PFSK-1 (cell line): ENCODE results near the gene RPL35.

Experiments
- FOXP2 ChIP-seq: optimal IDR thresholded peaks from 2 replicates; pipeline ENCODE3; 2011; ENCODE audit warnings: borderline replicate concordance, control low read depth, inconsistent platforms; ENCODE audit not compliant: insufficient read depth; ENCODE audit errors: extremely low read length, extremely low read depth
- POLR2AphosphoS5 ChIP-seq: IDR thresholded peaks from 2 replicates; pipeline ENCODE4 v1.6.1; 2012; ENCODE audit warnings: low read depth, mild to moderate bottlenecking, control low read depth, low read length, moderate library complexity
- REST ChIP-seq, 2 experiments: IDR thresholded peaks; 2 replicates each; pipeline versions ENCODE4 v1.6.1 to v1.8.0; 2011 to 2012; ENCODE audit warnings: low read depth in 2 of 2, low read length in 2 of 2, control low read depth in 1 of 2, inconsistent platforms in 1 of 2, mild to moderate bottlenecking in 1 of 2, moderate library complexity in 1 of 2; ENCODE audit not compliant: insufficient read depth in 1 of 2
- SIN3A ChIP-seq: IDR thresholded peaks from 2 replicates; pipeline ENCODE4 v1.6.1; 2012; ENCODE audit warnings: mild to moderate bottlenecking, low read length, moderate library complexity, borderline replicate concordance; ENCODE audit not compliant: insufficient read depth
- TAF1 ChIP-seq: IDR thresholded peaks from 2 replicates; pipeline ENCODE4 v1.6.1; 2012; ENCODE audit warnings: low read length, control low read depth, borderline replicate concordance; ENCODE audit not compliant: insufficient read depth

RPL35 gene

DNA sequence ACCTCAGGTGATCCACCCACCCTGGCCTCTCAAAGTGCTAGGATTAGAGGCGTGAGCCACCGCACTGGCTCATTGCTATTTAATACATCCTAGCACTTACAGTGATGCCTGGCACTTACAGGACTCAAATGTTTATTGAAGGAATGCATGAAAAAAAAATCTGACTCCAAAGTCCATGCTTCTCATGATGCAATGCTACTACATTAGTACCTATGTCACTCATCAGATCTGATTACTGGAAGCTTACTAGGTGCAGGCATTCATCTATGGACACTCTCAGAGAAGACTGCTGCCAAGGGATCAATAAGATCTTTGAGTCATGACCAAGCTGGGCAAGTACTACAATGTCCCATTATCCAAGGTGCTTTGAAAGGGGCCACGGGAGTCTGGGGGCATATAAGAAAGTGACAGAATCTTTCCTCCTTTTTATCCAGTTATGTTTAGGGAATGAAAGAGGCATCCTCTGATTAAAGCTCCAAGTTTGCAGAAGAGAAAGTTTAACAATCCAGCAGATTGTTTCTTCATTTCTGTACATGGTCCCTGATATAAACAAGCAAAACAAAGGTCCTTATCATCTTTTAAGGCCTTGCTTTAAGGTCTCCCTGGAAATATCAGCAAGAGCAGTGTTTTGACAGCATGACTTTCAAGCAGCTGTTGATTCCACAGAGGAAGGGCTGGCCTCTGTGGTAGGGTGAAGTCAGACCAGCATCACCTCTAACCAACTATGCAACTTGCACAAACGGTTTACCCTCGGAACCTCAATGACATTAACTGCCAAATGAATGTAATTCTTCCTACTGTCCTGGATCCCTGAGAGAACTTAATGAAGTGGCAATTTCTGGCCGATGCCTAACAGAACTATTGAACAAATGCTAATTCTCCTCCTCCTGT, 36.1 kb upstream of the RPL35 start:
- no peak for TF ChIP-seq SIN3A
- TF ChIP-seq FOXP2 = no peak
- no peak for TF ChIP-seq POLR2AphosphoS5
- no peak for TF ChIP-seq REST (IDR thresholded peaks at IDR 0.05; ENCODE audit: insufficient read depth in 1 of 2, low read depth in 2 of 2, low read length in 2 of 2)
- TF ChIP-seq TAF1 = no peak

DNA sequence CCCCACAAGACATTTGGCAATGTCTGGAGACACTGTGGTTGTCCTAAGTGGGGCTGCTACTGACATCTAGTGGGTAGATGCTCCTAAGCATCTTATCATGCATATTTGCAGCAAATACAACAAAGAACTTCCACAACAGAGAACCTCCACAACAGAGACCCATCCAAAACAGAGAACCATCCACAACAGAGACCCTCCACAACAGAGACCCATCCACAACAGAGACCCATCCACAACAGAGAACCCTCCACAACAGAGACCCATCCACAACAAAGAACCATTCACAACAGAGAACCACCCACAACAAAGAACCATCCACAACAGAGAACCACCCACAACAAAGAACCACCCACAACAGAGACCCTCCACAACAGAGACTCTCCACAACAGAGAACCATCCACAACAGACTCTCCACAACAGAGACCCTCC, 33.0 kb upstream of the RPL35 start:
- TF ChIP-seq POLR2AphosphoS5 = no peak
- no peak for TF ChIP-seq SIN3A
- TF ChIP-seq TAF1 = no peak
- TF ChIP-seq FOXP2 = no peak
- TF ChIP-seq REST (IDR thresholded peaks at IDR 0.05; ENCODE audit: insufficient read depth in 1 of 2, low read depth in 2 of 2, low read length in 2 of 2) = no peak

GRCh38 chr9:124894035-124894740, 32.4 kb upstream of the RPL35 start:
- TF ChIP-seq FOXP2 (no peak), TAF1 (no peak), POLR2AphosphoS5 (no peak)

GRCh38 chr9:124890179-124890578, 28.4 kb upstream of the RPL35 start:
- TF ChIP-seq POLR2AphosphoS5 (no peak), REST (IDR thresholded peaks at IDR 0.05; ENCODE audit: insufficient read depth in 1 of 2, low read depth in 2 of 2, low read length in 2 of 2) (no peak), SIN3A (no peak), TAF1 (no peak)

DNA sequence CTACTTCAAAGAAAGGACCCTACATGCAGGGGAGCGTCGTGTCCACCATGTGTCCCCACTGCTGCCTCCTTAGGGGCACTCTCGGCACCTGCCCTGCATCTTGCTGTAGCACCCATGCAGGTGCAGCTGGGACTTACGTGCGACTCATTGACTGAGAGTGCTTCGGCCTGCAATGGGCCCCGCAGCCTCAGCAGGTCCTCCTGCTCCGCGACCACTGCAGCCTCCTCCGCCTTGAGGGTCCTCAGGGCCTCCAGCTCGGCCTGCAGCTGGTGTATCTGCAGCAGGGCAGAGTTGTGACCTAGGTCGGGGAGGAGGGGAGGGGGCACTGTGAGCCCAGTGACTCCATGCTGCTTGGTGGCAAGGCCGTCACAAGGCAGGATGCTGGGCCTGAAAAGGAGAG, 27.2 kb upstream of the RPL35 start:
- TF ChIP-seq FOXP2 (no peak), REST (IDR thresholded peaks at IDR 0.05; ENCODE audit: insufficient read depth in 1 of 2, low read depth in 2 of 2, low read length in 2 of 2) (no peak), TAF1 (no peak), POLR2AphosphoS5 (no peak), SIN3A (no peak)
